ENCODE results near the gene MPRIP.

MPRIP gene

GRCh38 chr17:17052462-17053221, 10.4 kb downstream of the MPRIP start:
- no peak for DNase-seq

- DNase-seq = no peak
Observed at GRCh38 chr17:17053446-17054379, 11.5 kb downstream of the MPRIP start.

GRCh38 chr17:17054636-17055035, 12.4 kb downstream of the MPRIP start:
- no peak for DNase-seq

- DNase-seq = no peak
Observed at GRCh38 chr17:17055286-17056155, 13.3 kb downstream of the MPRIP start.

- DNase-seq = no peak
Observed at GRCh38 chr17:17056156-17056539, 13.9 kb downstream of the MPRIP start.

- no peak for DNase-seq
Observed at GRCh38 chr17:17057057-17057551, 14.8 kb downstream of the MPRIP start.

GRCh38 chr17:17058304-17058703, 16.0 kb downstream of the MPRIP start:
- DNase-seq = no peak

GRCh38 chr17:17059301-17059890, 17.1 kb downstream of the MPRIP start:
- DNase-seq = no peak

- DNase-seq = peak; percentile 21
Observed at GRCh38 chr17:17060001-17060922, 18.0 kb downstream of the MPRIP start.

- no peak for DNase-seq
Observed at GRCh38 chr17:17060930-17061329, 18.7 kb downstream of the MPRIP start.

GRCh38 chr17:17061516-17061915, 19.3 kb downstream of the MPRIP start:
- DNase-seq = no peak

- DNase-seq = no peak
Observed at GRCh38 chr17:17062356-17062755, 20.1 kb downstream of the MPRIP start.

GRCh38 chr17:17062866-17063265, 20.6 kb downstream of the MPRIP start:
- DNase-seq = no peak

- DNase-seq = peak; percentile 35
Observed at GRCh38 chr17:17063546-17064122, 21.4 kb downstream of the MPRIP start.

- no peak for DNase-seq
Observed at GRCh38 chr17:17064322-17064721, 22.1 kb downstream of the MPRIP start.

GRCh38 chr17:17066021-17066420, 23.8 kb downstream of the MPRIP start:
- no peak for DNase-seq

- DNase-seq = no peak
Observed at GRCh38 chr17:17067257-17067656, 25.0 kb downstream of the MPRIP start.

GRCh38 chr17:17069849-17070248, 27.6 kb downstream of the MPRIP start:
- DNase-seq = no peak

GRCh38 chr17:17070931-17071330, 28.7 kb downstream of the MPRIP start:
- DNase-seq = no peak

- DNase-seq = no peak
Observed at GRCh38 chr17:17071531-17072360, 29.5 kb downstream of the MPRIP start.
